ENCODE results near the gene SERPINA4.

DNA sequence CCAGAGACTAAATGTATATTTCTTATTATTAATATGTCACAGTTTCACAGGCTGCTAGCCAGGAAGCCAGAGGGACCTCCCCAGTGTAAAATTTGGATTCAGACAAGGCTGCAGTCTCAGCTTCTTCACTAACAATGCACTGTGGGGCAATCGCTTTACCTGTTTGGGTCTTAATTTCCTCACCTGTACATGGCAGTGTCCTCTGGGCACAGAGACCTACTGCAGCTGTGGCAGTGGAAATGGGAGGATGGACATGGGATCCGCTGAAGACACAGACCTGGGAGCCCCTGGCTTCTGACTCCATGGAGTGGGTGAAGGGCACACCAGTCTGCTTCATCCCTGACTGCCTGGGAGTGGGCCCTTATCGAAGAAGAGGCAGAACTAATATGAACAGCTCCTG lies 13.1 kb downstream of the SERPINA4 start:
- TF ChIP-seq, protein P1, sequence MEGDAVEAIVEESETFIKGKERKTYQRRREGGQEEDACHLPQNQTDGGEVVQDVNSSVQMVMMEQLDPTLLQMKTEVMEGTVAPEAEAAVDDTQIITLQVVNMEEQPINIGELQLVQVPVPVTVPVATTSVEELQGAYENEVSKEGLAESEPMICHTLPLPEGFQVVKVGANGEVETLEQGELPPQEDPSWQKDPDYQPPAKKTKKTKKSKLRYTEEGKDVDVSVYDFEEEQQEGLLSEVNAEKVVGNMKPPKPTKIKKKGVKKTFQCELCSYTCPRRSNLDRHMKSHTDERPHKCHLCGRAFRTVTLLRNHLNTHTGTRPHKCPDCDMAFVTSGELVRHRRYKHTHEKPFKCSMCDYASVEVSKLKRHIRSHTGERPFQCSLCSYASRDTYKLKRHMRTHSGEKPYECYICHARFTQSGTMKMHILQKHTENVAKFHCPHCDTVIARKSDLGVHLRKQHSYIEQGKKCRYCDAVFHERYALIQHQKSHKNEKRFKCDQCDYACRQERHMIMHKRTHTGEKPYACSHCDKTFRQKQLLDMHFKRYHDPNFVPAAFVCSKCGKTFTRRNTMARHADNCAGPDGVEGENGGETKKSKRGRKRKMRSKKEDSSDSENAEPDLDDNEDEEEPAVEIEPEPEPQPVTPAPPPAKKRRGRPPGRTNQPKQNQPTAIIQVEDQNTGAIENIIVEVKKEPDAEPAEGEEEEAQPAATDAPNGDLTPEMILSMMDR (IDR thresholded peaks at IDR 0.05) = no peak
- TF ChIP-seq EZH2phosphoT487 (IDR thresholded peaks at IDR 0.05) = no peak
- TF ChIP-seq EZH2 (IDR thresholded peaks at IDR 0.05) = no peak

Measured in neural progenitor cell (in vitro differentiated cells).